ENCODE results near the gene IGFBP4. TPM values are rescaled to one million over a fixed set of nuclear protein-coding genes. Genes with fewer than 3 reads are reported as not detected.
A peak's percentile ranks its signal among the peaks of the same experiment; 100 is the strongest.

The IGFBP4 gene
- total RNA-seq, 4 donors from 2014 or later = 98.4 to 302 (median 166) TPM

DNA sequence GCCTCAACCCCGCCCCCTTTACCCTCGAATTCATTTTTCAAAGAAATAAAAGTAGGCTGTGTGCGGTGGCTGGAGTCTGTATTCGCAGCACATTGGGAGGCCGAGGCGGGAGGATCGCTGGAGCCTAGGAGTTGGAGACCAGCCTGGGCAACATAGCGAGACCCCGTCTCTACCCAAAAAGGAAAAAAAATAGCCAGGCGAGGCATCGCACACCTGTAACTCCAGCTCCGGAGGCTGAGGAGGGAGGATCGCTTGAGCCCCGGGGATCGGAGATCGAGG, 24.9 kb upstream of the IGFBP4 start:
- WGBS, 2 donors (ENCODE audit: low coverage in 1 of 2) = 63 to 85% methylated on average over 9 to 16 of the region's 16 CpGs

GRCh38 chr17:40419559-40420331, 23.5 kb upstream of the IGFBP4 start:
- in situ Hi-C loops (cut with MboI; ENCODE audit: low pct_ligation_motif_present in 1 of 4, low pct_unique_long_range_greater_than_20kb in 1 of 4, low sequenced_read_pairs in 3 of 4) = loop anchor here in 1 of 4 donors (10.0 kb wide), 1 partner anchor 55 kb away; the partner anchor contains the start of gene GJD3
- Histone ChIP-seq H3K27me3 (no peaks in the 10 kb centered on the region), H3K4me3 (no peak overlapping the region), H3K4me1 (peaks cover 4 to 30% (median 11%) of the 10 kb centered on the region in 4 donors), H3K36me3 (no peaks in the 10 kb centered on the region), H3K27ac (no peak overlapping the region), H3K9me3 (no peaks in the 10 kb centered on the region)
- 63 to 67% methylated on average over 4 to 9 of the region's 11 CpGs for WGBS, 2 donors (ENCODE audit: low coverage in 1 of 2)
- no peak for DNase-seq
- intact Hi-C loops (cut with DNase I; ENCODE audit: low total_unique reads) = loop anchor here (5.0 kb wide), 1 partner anchor 57 kb away; the partner anchor contains the start of gene GJD3
- TF ChIP-seq EP300 (IDR thresholded peaks at IDR 0.05; ENCODE audit: low read depth) (no peak), CTCF (IDR thresholded peaks at IDR 0.05) (no peak), POLR2A (IDR thresholded peaks at IDR 0.05) (no peak), POLR2AphosphoS5 (IDR thresholded peaks at IDR 0.05) (no peak)

More for the DNA sequence above, 24.9 kb upstream of the IGFBP4 start:
- H3K9me3 ChIP-seq = no peaks in the 10 kb centered on the region
- peak overlapping the region; percentile 74 to 80 (median 76) for H3K27ac ChIP-seq
- no peak for DNase-seq
- intact Hi-C loops (cut with DNase I; ENCODE audit: low total_unique reads) = loop anchor here (5.0 kb wide), 1 partner anchor 56 kb away; the partner anchor contains the start of gene GJD3
- H3K4me1 ChIP-seq = peaks cover 4 to 30% (median 11%) of the 10 kb centered on the region in 4 donors
- H3K36me3 ChIP-seq = no peaks in the 10 kb centered on the region
- H3K27me3 ChIP-seq = no peaks in the 10 kb centered on the region
- TF ChIP-seq CTCF (IDR thresholded peaks at IDR 0.05) (no peak), POLR2A (IDR thresholded peaks at IDR 0.05) (no peak), POLR2AphosphoS5 (IDR thresholded peaks at IDR 0.05) (no peak), EP300 (IDR thresholded peaks at IDR 0.05; ENCODE audit: low read depth) (no peak)
- in situ Hi-C loops (cut with MboI; ENCODE audit: low pct_ligation_motif_present in 1 of 4, low pct_unique_long_range_greater_than_20kb in 1 of 4, low sequenced_read_pairs in 3 of 4) = loop anchor here in 1 of 4 donors (10.0 kb wide), 1 partner anchor 54 kb away; the partner anchor contains the start of gene GJD3
- peak overlapping the region; percentile 31 to 82 (median 53) for H3K4me3 ChIP-seq

DNA sequence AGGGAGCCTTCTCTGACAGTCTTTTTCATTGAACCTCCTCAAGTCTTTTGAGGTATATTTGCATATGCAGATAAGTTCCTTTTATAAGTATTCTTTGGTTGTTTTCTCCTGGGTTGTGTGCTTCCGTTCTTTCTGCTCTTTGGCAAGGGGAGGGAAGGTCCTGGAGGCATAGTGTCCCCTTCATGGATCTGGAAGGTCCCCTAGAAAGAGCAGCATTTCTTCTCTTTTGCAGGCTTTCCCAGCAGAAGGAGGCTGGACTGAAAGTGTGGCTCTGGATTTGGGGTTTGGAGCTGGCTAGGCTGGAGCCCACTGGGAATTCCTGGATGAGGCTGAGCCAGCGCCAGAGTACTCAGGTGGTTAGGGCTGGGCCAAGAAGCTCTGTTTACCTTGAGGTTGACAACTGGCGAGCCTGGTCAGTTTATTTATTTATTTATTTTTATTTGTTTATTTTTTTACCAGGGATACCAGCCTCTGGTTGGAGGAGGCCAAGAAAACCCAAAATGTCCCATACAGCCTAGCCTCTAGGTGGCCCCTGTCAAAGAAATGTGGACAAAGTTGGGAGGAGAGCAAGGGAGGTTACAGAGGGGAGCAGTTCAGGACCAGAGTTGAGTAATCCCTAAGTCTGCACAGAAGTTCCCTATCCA, 20.1 kb upstream of the IGFBP4 start:
- DNase-seq = no peak
- Histone ChIP-seq H3K27me3 (no peaks in the 10 kb centered on the region), H3K36me3 (no peaks in the 10 kb centered on the region), H3K27ac (no peak overlapping the region), H3K4me1 (peaks cover 0 to 10% (median 3%) of the 10 kb centered on the region in 4 donors), H3K4me3 (no peak overlapping the region), H3K9me3 (no peaks in the 10 kb centered on the region)
- intact Hi-C loops (cut with DNase I; ENCODE audit: low total_unique reads) (loop anchor here (1.0 kb wide), 1 partner anchor 20 kb away; the partner anchor contains the start of gene IGFBP4), in situ Hi-C loops (cut with MboI; ENCODE audit: low pct_ligation_motif_present in 1 of 4, low pct_unique_long_range_greater_than_20kb in 1 of 4, low sequenced_read_pairs in 3 of 4) (no loop called here)
- WGBS, 2 donors (ENCODE audit: low coverage in 1 of 2) = 68 to 100% methylated on average over 1 to 3 of the region's 3 CpGs
- TF ChIP-seq CTCF (IDR thresholded peaks at IDR 0.05) (no peak), POLR2A (IDR thresholded peaks at IDR 0.05) (no peak), EP300 (IDR thresholded peaks at IDR 0.05; ENCODE audit: low read depth) (no peak), POLR2AphosphoS5 (IDR thresholded peaks at IDR 0.05) (no peak)

DNA sequence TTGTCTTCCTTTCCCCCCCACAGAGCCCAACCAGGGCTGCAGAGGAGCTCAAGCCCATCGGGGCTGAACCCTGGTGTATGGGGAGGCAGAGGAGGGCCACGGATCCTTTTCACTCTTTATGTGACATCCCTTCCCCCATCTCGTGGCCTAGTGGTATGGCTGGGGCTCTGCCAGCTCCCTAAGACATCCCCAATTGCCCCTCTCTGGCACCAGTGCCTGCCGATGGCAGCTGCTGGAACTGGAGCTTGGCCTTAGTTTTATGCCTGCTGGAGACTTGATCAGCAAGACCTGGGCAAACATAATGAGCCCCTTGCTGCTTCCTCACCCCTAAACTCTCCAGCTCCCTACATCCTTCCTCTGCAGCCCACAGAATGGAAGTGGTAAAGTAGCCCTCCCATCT, 17.5 kb upstream of the IGFBP4 start:
- H3K9me3 ChIP-seq = no peaks in the 10 kb centered on the region
- in situ Hi-C loops (cut with MboI; ENCODE audit: low pct_ligation_motif_present in 1 of 4, low pct_unique_long_range_greater_than_20kb in 1 of 4, low sequenced_read_pairs in 3 of 4) = loop anchor here in 2 of 4 donors (25.0 kb wide), 1 partner anchor 112 kb away; no protein-coding TSS in a partner anchor
- H3K27ac ChIP-seq = no peak overlapping the region
- H3K36me3 ChIP-seq = no peaks in the 10 kb centered on the region
- WGBS, 2 donors (ENCODE audit: low coverage in 1 of 2) = 64 to 80% methylated on average over 1 to 4 of the region's 4 CpGs
- no peaks in the 10 kb centered on the region for H3K4me1 ChIP-seq
- no peaks in the 10 kb centered on the region for H3K27me3 ChIP-seq
- TF ChIP-seq POLR2AphosphoS5 (IDR thresholded peaks at IDR 0.05) (no peak), EP300 (IDR thresholded peaks at IDR 0.05; ENCODE audit: low read depth) (no peak), POLR2A (IDR thresholded peaks at IDR 0.05) (no peak), CTCF (IDR thresholded peaks at IDR 0.05) (no peak)
- H3K4me3 ChIP-seq = no peak overlapping the region
- DNase-seq = no peak
- intact Hi-C loops (cut with DNase I; ENCODE audit: low total_unique reads) = no loop called here
